ENCODE data around the gene NEU4.

- TF ChIP-seq CTCF (IDR thresholded peaks at IDR 0.05) (no peak), POLR2A (IDR thresholded peaks at IDR 0.05) (no peak)
These were observed 12.3 kb upstream of the NEU4 start for GRCh38 chr2:241796610-241797138.

All from testis (tissue), 2 donors.